Measurements from ENCODE around the gene IFT81.

Gene IFT81

DNA sequence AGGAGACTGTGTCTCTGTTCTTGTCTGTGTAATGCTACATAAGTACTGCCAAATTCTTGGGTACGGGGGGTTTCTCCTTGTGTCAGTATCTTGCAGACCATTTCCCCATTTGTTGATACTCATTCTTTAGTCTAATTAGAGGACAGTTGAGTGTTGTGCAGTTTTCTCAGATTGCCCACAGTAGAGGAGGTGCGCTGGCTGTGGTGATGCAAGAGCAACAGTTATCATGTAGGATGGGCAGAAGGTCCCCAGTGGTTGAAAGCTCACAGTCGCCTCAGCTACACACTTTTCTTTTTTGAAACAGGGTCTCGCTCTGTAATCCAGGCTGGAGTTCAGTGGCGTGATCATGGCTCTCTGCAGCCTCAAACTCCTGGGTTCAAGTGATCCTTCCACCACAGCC is 119.1 kb downstream of the IFT81 start:
- H3K27me3 ChIP-seq (ENCODE audit: insufficient read depth, low read length) = no peaks in the 10 kb centered on the region
- H3K9me3 ChIP-seq (ENCODE audit: insufficient read depth, low read depth, low read length) = peaks cover 1% of the 10 kb centered on the region
- H3K4me3 ChIP-seq (ENCODE audit: low read depth, low read length) = no peak overlapping the region
- no peak overlapping the region for H3K18ac ChIP-seq (ENCODE audit: low read length)
- H3K14ac ChIP-seq (ENCODE audit: low read length) = no peak overlapping the region
- H4K8ac ChIP-seq (ENCODE audit: low read depth, low read length) = no peak overlapping the region
- H2BK12ac ChIP-seq (ENCODE audit: low read length) = no peak overlapping the region
- H3K27ac ChIP-seq (ENCODE audit: low read depth, low read length) = no peak overlapping the region
- no peak overlapping the region for H2BK120ac ChIP-seq (ENCODE audit: insufficient read depth, low read length, poor library complexity)
- no peak overlapping the region for H4K91ac ChIP-seq (ENCODE audit: low read depth, low read length)
- no CpG with 5 or more reads among the region's 5 CpGs for WGBS (ENCODE audit: extremely low coverage, insufficient coverage, insufficient read length)
- H2BK5ac ChIP-seq (ENCODE audit: low read depth, low read length, poor library complexity) = no peak overlapping the region
- H3K4me2 ChIP-seq (ENCODE audit: low read length) = no peak overlapping the region
- H3K23ac ChIP-seq (ENCODE audit: low read length) = no peak overlapping the region
- H3K4ac ChIP-seq (ENCODE audit: low read depth, low read length) = no peak overlapping the region
- H4K12ac ChIP-seq (ENCODE audit: low read depth, low read length) = no peak overlapping the region
- no peak overlapping the region for H2AFZ ChIP-seq (ENCODE audit: insufficient read depth, low read length, poor library complexity)
- no peak overlapping the region for H2AK5ac ChIP-seq (ENCODE audit: low read length)
- no peaks in the 10 kb centered on the region for H3K79me2 ChIP-seq (ENCODE audit: control insufficient read depth, insufficient read depth, low read length, poor library complexity)
- no peak overlapping the region for H3K9ac ChIP-seq (ENCODE audit: low read length)
- DNase-seq = no peak
- no peaks in the 10 kb centered on the region for H3K36me3 ChIP-seq (ENCODE audit: control insufficient read depth in 1 of 2, insufficient read depth in 2 of 2, low read length in 2 of 2)
- peaks cover 6% of the 10 kb centered on the region for H3K79me1 ChIP-seq (ENCODE audit: low read length)
- H3K4me1 ChIP-seq (ENCODE audit: control insufficient read depth in 1 of 2, insufficient read depth in 2 of 2, low read length in 2 of 2) = peaks cover 14 to 19% of the 10 kb centered on the region in 2 experiments

DNA sequence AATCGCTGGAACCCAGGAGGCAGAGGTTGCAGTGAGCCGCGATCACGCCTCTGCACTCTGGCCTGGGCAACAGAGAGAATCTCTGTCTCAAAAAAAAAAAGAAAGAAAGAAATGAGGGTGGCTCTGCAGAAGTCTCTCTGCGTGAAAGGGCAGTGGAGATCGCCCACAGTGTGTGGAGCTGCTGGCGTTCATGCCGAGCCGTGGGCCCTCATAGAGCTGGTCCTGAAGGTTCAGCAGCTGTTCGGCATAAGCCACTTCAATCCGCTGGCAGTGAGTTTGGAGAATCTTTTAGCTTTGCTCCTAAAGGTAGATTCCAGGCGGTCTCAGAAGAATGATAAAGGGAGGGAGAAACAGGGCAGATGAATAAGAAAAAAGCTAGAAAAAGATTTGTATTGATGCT is 120.2 kb downstream of the IFT81 start:
- Histone ChIP-seq H3K18ac (ENCODE audit: low read length) (no peak overlapping the region), H4K8ac (ENCODE audit: low read depth, low read length) (no peak overlapping the region), H3K27ac (ENCODE audit: low read depth, low read length) (no peak overlapping the region), H3K36me3 (ENCODE audit: control insufficient read depth in 1 of 2, insufficient read depth in 2 of 2, low read length in 2 of 2) (no peaks in the 10 kb centered on the region), H2AFZ (ENCODE audit: insufficient read depth, low read length, poor library complexity) (no peak overlapping the region), H3K27me3 (ENCODE audit: insufficient read depth, low read length) (no peaks in the 10 kb centered on the region), H3K4me1 (ENCODE audit: control insufficient read depth in 1 of 2, insufficient read depth in 2 of 2, low read length in 2 of 2) (peaks cover 14 to 19% of the 10 kb centered on the region in 2 experiments), H3K4ac (ENCODE audit: low read depth, low read length) (no peak overlapping the region), H3K23ac (ENCODE audit: low read length) (no peak overlapping the region), H4K12ac (ENCODE audit: low read depth, low read length) (no peak overlapping the region), H3K79me2 (ENCODE audit: control insufficient read depth, insufficient read depth, low read length, poor library complexity) (no peaks in the 10 kb centered on the region), H4K91ac (ENCODE audit: low read depth, low read length) (no peak overlapping the region), H3K4me2 (ENCODE audit: low read length) (no peak overlapping the region), H2AK5ac (ENCODE audit: low read length) (no peak overlapping the region), H3K9me3 (ENCODE audit: insufficient read depth, low read depth, low read length) (peaks cover 1% of the 10 kb centered on the region), H2BK5ac (ENCODE audit: low read depth, low read length, poor library complexity) (no peak overlapping the region), H3K4me3 (ENCODE audit: low read depth, low read length) (no peak overlapping the region), H2BK12ac (ENCODE audit: low read length) (no peak overlapping the region), H3K14ac (ENCODE audit: low read length) (no peak overlapping the region), H3K9ac (ENCODE audit: low read length) (no peak overlapping the region), H2BK120ac (ENCODE audit: insufficient read depth, low read length, poor library complexity) (no peak overlapping the region), H3K79me1 (ENCODE audit: low read length) (peaks cover 6% of the 10 kb centered on the region)
- DNase-seq = no peak
- WGBS (ENCODE audit: extremely low coverage, insufficient coverage, insufficient read length) = no CpG with 5 or more reads among the region's 12 CpGs

DNA sequence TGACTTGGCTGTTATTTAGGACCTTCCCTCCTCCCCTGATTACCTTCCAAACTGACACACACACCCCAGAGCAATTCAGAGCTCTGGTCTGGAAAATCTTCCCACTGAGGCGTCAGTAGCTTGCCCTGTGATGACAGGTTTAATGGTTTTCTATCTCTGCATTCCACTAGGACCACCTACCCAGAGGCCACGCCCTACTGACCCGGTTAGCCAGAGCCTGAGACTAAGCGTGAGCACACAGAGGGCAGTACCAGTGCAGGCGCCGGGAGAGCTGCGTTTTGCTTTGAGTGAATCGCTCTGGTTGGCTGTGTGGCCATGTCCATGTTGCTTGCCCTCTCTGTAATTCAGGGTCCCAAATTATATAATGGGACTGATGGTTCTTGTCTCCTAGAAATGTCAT is 120.7 kb downstream of the IFT81 start:
- no peak overlapping the region for H3K27ac ChIP-seq (ENCODE audit: low read depth, low read length)
- peaks cover 1% of the 10 kb centered on the region for H3K9me3 ChIP-seq (ENCODE audit: insufficient read depth, low read depth, low read length)
- H3K4ac ChIP-seq (ENCODE audit: low read depth, low read length) = no peak overlapping the region
- no peak overlapping the region for H2BK12ac ChIP-seq (ENCODE audit: low read length)
- H2BK120ac ChIP-seq (ENCODE audit: insufficient read depth, low read length, poor library complexity) = no peak overlapping the region
- no peak overlapping the region for H2AK5ac ChIP-seq (ENCODE audit: low read length)
- no CpG with 5 or more reads among the region's 8 CpGs for WGBS (ENCODE audit: extremely low coverage, insufficient coverage, insufficient read length)
- no peak overlapping the region for H4K91ac ChIP-seq (ENCODE audit: low read depth, low read length)
- H3K4me2 ChIP-seq (ENCODE audit: low read length) = no peak overlapping the region
- H2AFZ ChIP-seq (ENCODE audit: insufficient read depth, low read length, poor library complexity) = no peak overlapping the region
- no peak overlapping the region for H3K23ac ChIP-seq (ENCODE audit: low read length)
- no peak overlapping the region for H3K9ac ChIP-seq (ENCODE audit: low read length)
- H3K27me3 ChIP-seq (ENCODE audit: insufficient read depth, low read length) = no peaks in the 10 kb centered on the region
- H3K79me2 ChIP-seq (ENCODE audit: control insufficient read depth, insufficient read depth, low read length, poor library complexity) = no peaks in the 10 kb centered on the region
- H4K8ac ChIP-seq (ENCODE audit: low read depth, low read length) = no peak overlapping the region
- no peak overlapping the region for H4K12ac ChIP-seq (ENCODE audit: low read depth, low read length)
- H3K36me3 ChIP-seq (ENCODE audit: control insufficient read depth in 1 of 2, insufficient read depth in 2 of 2, low read length in 2 of 2) = no peaks in the 10 kb centered on the region
- peaks cover 6% of the 10 kb centered on the region for H3K79me1 ChIP-seq (ENCODE audit: low read length)
- no peak for DNase-seq
- H3K4me3 ChIP-seq (ENCODE audit: low read depth, low read length) = no peak overlapping the region
- H3K18ac ChIP-seq (ENCODE audit: low read length) = no peak overlapping the region
- H3K14ac ChIP-seq (ENCODE audit: low read length) = no peak overlapping the region
- no peak overlapping the region for H2BK5ac ChIP-seq (ENCODE audit: low read depth, low read length, poor library complexity)
- peaks cover 14 to 19% of the 10 kb centered on the region in 2 experiments for H3K4me1 ChIP-seq (ENCODE audit: control insufficient read depth in 1 of 2, insufficient read depth in 2 of 2, low read length in 2 of 2)

DNA sequence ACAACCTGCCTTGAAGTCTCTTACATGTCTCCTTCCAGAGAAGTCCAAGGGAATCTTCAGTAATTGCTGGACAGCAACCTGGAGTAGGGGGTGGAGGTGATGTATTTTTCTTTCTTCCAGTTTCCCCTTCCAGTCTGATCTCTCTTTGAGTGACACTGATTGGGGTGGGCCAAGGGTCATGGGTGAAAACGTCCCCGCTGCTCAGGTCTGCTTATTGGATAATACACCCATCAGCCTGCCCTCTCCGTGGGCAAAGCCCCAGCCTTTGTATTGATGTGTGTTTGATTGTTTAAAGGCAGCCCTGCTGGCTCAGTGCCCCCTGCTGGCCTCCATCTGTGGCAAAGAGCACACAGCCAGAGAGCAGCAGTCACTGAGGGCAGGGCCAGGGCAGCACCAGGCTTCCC is 121.2 kb downstream of the IFT81 start:
- WGBS (ENCODE audit: extremely low coverage, insufficient coverage, insufficient read length) = no CpG with 5 or more reads among the region's 3 CpGs
- H3K79me2 ChIP-seq (ENCODE audit: control insufficient read depth, insufficient read depth, low read length, poor library complexity) = no peaks in the 10 kb centered on the region
- H4K12ac ChIP-seq (ENCODE audit: low read depth, low read length) = no peak overlapping the region

More for the DNA sequence above, 121.2 kb downstream of the IFT81 start:
- Histone ChIP-seq H3K4me2 (ENCODE audit: low read length) (no peak overlapping the region), H4K91ac (ENCODE audit: low read depth, low read length) (no peak overlapping the region), H2BK12ac (ENCODE audit: low read length) (no peak overlapping the region), H3K79me1 (ENCODE audit: low read length) (peaks cover 6% of the 10 kb centered on the region), H3K27me3 (ENCODE audit: insufficient read depth, low read length) (no peaks in the 10 kb centered on the region), H3K36me3 (ENCODE audit: control insufficient read depth in 1 of 2, insufficient read depth in 2 of 2, low read length in 2 of 2) (no peaks in the 10 kb centered on the region), H3K18ac (ENCODE audit: low read length) (no peak overlapping the region), H2AK5ac (ENCODE audit: low read length) (no peak overlapping the region), H3K4ac (ENCODE audit: low read depth, low read length) (no peak overlapping the region), H3K9me3 (ENCODE audit: insufficient read depth, low read depth, low read length) (peaks cover 1% of the 10 kb centered on the region), H2BK5ac (ENCODE audit: low read depth, low read length, poor library complexity) (no peak overlapping the region), H2AFZ (ENCODE audit: insufficient read depth, low read length, poor library complexity) (no peak overlapping the region), H3K27ac (ENCODE audit: low read depth, low read length) (no peak overlapping the region), H4K8ac (ENCODE audit: low read depth, low read length) (no peak overlapping the region), H3K4me3 (ENCODE audit: low read depth, low read length) (no peak overlapping the region), H3K23ac (ENCODE audit: low read length) (no peak overlapping the region), H3K9ac (ENCODE audit: low read length) (no peak overlapping the region), H3K4me1 (ENCODE audit: control insufficient read depth in 1 of 2, insufficient read depth in 2 of 2, low read length in 2 of 2) (peaks cover 14 to 17% of the 10 kb centered on the region in 2 experiments), H2BK120ac (ENCODE audit: insufficient read depth, low read length, poor library complexity) (no peak overlapping the region), H3K14ac (ENCODE audit: low read length) (no peak overlapping the region)
- peak in 1 of 2 donors; percentile 52 for DNase-seq

All from trophoblast cell (in vitro differentiated cells and primary cell).